HepG2 (cell line): Measurements from ENCODE around the gene PRKAB1. TPM values are rescaled to one million over a fixed set of nuclear protein-coding genes. Genes with fewer than 3 reads are reported as not detected.

Source experiments
- ARID4A ChIP-seq: sonication (generic); formaldehyde crosslinking; IDR thresholded peaks from 2 replicates; pipeline ENCODE4 v1.5.0; 2020; ENCODE audit warnings: mild to moderate bottlenecking, missing genetic modification reagents, borderline replicate concordance
- BRD4 ChIP-seq: sonication (generic); formaldehyde crosslinking; IDR thresholded peaks from 2 replicates; pipeline ENCODE4 v1.4.0; 2020; ENCODE audit warnings: missing genetic modification reagents
- CCAR2 ChIP-seq: fragments of 200-400 bp; formaldehyde crosslinking; optimal IDR thresholded peaks from 2 replicates; pipeline ENCODE3; 2018; ENCODE audit warnings: low read depth, mild to moderate bottlenecking, low read length, moderate library complexity
- ERF ChIP-seq: IDR thresholded peaks from 2 replicates; pipeline ENCODE4 v1.6.1; 2018; ENCODE audit warnings: missing biosample characterization, missing genetic modification reagents
- IRF2 ChIP-seq: IDR thresholded peaks from 2 replicates; pipeline ENCODE4 v1.6.1; 2018; ENCODE audit warnings: missing genetic modification reagents, missing compliant biosample characterization
- MAFF ChIP-seq: IDR thresholded peaks from 2 replicates; pipeline ENCODE4 v1.6.1; 2011; ENCODE audit warnings: low read depth, low read length, improper control_type of control experiment
- MED13 ChIP-seq: sonication (generic); formaldehyde crosslinking; IDR thresholded peaks from 2 replicates; pipeline ENCODE4 v1.5.0; 2020; ENCODE audit warnings: missing genetic modification reagents
- MLX ChIP-seq: IDR thresholded peaks from 2 replicates; pipeline ENCODE4 v1.6.1; 2016
- MYC ChIP-seq: sonication (generic); formaldehyde crosslinking; IDR thresholded peaks from 2 replicates; pipeline ENCODE4 v1.9.0; 2021; ENCODE audit warnings: missing genetic modification reagents, borderline replicate concordance
- PCBP1 ChIP-seq: fragments of 200-400 bp; formaldehyde crosslinking; IDR thresholded peaks from 2 replicates; pipeline ENCODE4 v1.6.1; 2017; ENCODE audit warnings: mild to moderate bottlenecking, low read depth, low read length, borderline replicate concordance
- RFX1 ChIP-seq: fragments of 450-650 bp; IDR thresholded peaks from 2 replicates; pipeline ENCODE4 v1.6.1; 2017
- THAP9 ChIP-seq: sonication (generic); formaldehyde crosslinking; IDR thresholded peaks from 2 replicates; pipeline ENCODE4; 2020; ENCODE audit warnings: missing genetic modification reagents, mild to moderate bottlenecking, borderline replicate concordance
- XBP1 ChIP-seq: sonication (generic); formaldehyde crosslinking; IDR thresholded peaks from 2 replicates; pipeline ENCODE4 v1.5.0; 2020; ENCODE audit warnings: missing genetic modification reagents
- YEATS2 ChIP-seq: sonication (generic); formaldehyde crosslinking; IDR thresholded peaks from 2 replicates; pipeline ENCODE4 v1.4.0; 2020; ENCODE audit warnings: missing genetic modification reagents, borderline replicate concordance
- YY1 ChIP-seq: IDR thresholded peaks from 2 replicates; pipeline ENCODE4 v1.6.1; 2011; ENCODE audit warnings: low read length, low read depth, moderate library complexity, mild to moderate bottlenecking; ENCODE audit not compliant: insufficient read depth, insufficient replicate concordance
- ZNF557 ChIP-seq: sonication (generic); formaldehyde crosslinking; IDR thresholded peaks from 2 replicates; pipeline ENCODE4 v1.4.0; 2020; ENCODE audit warnings: missing genetic modification reagents
- ZNF572 ChIP-seq: sonication (generic); formaldehyde crosslinking; IDR thresholded peaks from 2 replicates; pipeline ENCODE4 v1.5.1; 2020; ENCODE audit warnings: mild to moderate bottlenecking, missing genetic modification reagents
- ZNF598 ChIP-seq: sonication (generic); formaldehyde crosslinking; IDR thresholded peaks from 2 replicates; pipeline ENCODE4 v1.5.1; 2020; ENCODE audit warnings: mild to moderate bottlenecking, missing genetic modification reagents, borderline replicate concordance
- ZNF703 ChIP-seq: sonication (generic); formaldehyde crosslinking; IDR thresholded peaks from 2 replicates; pipeline ENCODE4 v1.5.1; 2020; ENCODE audit warnings: missing genetic modification reagents, mild to moderate bottlenecking, moderate library complexity, borderline replicate concordance
- ZNF747 ChIP-seq: sonication (generic); formaldehyde crosslinking; IDR thresholded peaks from 2 replicates; pipeline ENCODE4 v1.8.1; 2023; ENCODE audit warnings: missing genetic modification reagents, mild to moderate bottlenecking, borderline replicate concordance
- ZNF761 ChIP-seq: sonication (generic); formaldehyde crosslinking; conservative IDR thresholded peaks from 2 replicates; pipeline ENCODE4 v1.4.0; 2020; ENCODE audit warnings: mild to moderate bottlenecking, missing genetic modification reagents
- ZSCAN25 ChIP-seq: sonication (generic); formaldehyde crosslinking; IDR thresholded peaks from 2 replicates; pipeline ENCODE4 v1.8.0; 2022; ENCODE audit warnings: mild to moderate bottlenecking, missing genetic modification reagents
- ZSCAN5A ChIP-seq: sonication (generic); formaldehyde crosslinking; IDR thresholded peaks from 2 replicates; pipeline ENCODE4 v1.8.0; 2022; ENCODE audit warnings: mild to moderate bottlenecking, missing genetic modification reagents, borderline replicate concordance
- polyA plus RNA-seq, 8 experiments: library from polyadenylated mRNA; depleted of rRNA in 3 of 8; stranded (reverse) in 7 of 8; unstranded in 1 of 8; fragments of >200 nt; fragmentation: Illumina TruSeq in 4 of 8; extraction: Trizol in 4 of 8; gene quantifications; 2 replicates each; pipeline versions ENCODE4 v1.2.1 to v1.2.3, GENCODE V29; 2011 to 2016; ENCODE audit warnings: low read depth in 4 of 8, missing spikeins in 1 of 8, mixed read lengths in 1 of 8; ENCODE audit not compliant: insufficient read depth in 1 of 8
- total RNA-seq, 5 experiments: library from RNA; depleted of rRNA; stranded (reverse); fragments of >200 nt; fragmentation: Illumina TruSeq; extraction: Trizol; gene quantifications; 2 replicates each; pipeline ENCODE4 v1.2.3, GENCODE V29; 2016; ENCODE audit warnings: low read depth in 1 of 5

Gene PRKAB1
- total and polyA plus RNA-seq, 2 of the 13 experiments (the other 11 are each of a cell fraction or from before 2014, with no cell fraction given), result 28.4 to 35.5 TPM

- no peak for TF ChIP-seq ERF (CRISPR knock-in tag)
- no peak for TF ChIP-seq YY1
- TF ChIP-seq ZNF598 (CRISPR knock-in tag), result 0 out of 2 replicates have a peak, but pooled peaks have one; percentile 4
- no peak for TF ChIP-seq ZSCAN25 (CRISPR knock-in tag)
- no peak for TF ChIP-seq IRF2 (CRISPR knock-in tag)
- TF ChIP-seq PCBP1, result no peak
- TF ChIP-seq ZNF761, result no peak
- no peak for TF ChIP-seq MLX (CRISPR knock-in tag)
- no peak for TF ChIP-seq MYC (CRISPR knock-in tag)
- no peak for TF ChIP-seq YEATS2 (CRISPR knock-in tag)
- TF ChIP-seq ZNF747 (CRISPR knock-in tag), result no peak
- TF ChIP-seq ZNF572, result no peak
- no peak for TF ChIP-seq ZSCAN5A (CRISPR knock-in tag)
- TF ChIP-seq MAFF, result no peak
- no peak for TF ChIP-seq MED13 (CRISPR knock-in tag)
- no peak for TF ChIP-seq XBP1 (CRISPR knock-in tag)
- TF ChIP-seq RFX1, result no peak
- no peak for TF ChIP-seq THAP9
- no peak for TF ChIP-seq BRD4
- TF ChIP-seq CCAR2, result no peak
- no peak for TF ChIP-seq ZNF703
- TF ChIP-seq ZNF557, result no peak
- no peak for TF ChIP-seq ARID4A (CRISPR knock-in tag)
Observed at GRCh38 chr12:119668324-119668841, 450 bp downstream of the PRKAB1 start (continued).
